ENCODE data around the gene HERC2.
A peak's percentile ranks its signal among the peaks of the same experiment; 100 is the strongest.

DNA sequence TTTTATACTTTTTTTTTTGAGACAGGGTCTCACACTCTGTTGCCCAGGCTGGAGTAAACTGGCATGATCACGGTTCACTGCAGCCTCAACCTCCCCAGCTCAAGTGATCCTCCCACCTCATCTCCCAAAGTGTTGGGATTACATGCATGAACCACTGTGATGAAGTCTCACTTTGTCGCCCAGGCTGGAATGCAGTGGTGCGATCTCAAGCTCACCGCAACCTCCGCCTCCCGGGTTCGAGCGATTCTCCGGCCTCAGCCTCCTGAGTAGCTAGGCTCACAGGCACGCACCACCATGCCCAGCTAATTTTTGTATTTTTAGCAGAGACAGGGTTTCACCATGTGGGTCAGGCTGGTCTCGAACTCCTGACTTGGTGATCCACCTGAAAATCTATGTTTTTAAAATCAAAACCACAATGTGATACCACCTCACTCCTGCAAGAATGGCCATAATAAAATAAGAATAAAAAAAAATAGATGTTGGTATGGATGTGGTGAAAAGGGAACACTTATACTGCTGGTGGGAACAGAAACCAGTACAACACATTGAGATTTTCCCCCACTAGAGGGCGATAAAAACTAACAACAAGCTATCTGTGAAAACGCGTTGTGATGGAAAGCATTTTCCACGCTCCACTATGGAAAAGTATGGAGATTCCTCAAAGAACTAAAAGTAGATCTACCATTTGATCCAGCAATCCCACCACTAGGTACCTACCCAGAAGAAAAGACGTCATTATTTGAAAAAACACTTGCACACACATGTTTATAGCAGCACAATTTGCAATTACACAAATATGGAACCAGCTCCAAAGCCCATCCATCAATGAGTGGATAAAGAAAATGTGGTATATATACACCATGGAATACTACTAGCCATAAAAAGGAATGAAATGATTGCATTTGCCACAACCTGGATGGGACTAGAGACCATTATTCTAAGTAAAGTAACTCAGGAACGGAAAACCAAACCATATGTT, 196.0 kb downstream of the HERC2 start:
- TF ChIP-seq RAD21 (IDR thresholded peaks at IDR 0.05 in 1 of 2, conservative IDR thresholded peaks at IDR 0.05 in 1 of 2; ENCODE audit: low read depth in 2 of 2, low read length in 2 of 2) (peak; percentile 27 to 48; a peak in 2 of 4 replicates), TEAD4 (IDR thresholded peaks at IDR 0.05; ENCODE audit: low read depth, low read length) (no peak), POLR2A (IDR thresholded peaks at IDR 0.05; ENCODE audit: control extremely low read depth in 1 of 2, low read depth in 2 of 2, low read length in 2 of 2) (no peak), TAF1 (IDR thresholded peaks at IDR 0.05; ENCODE audit: low read depth, low read length) (no peak), CREB1 (IDR thresholded peaks at IDR 0.05) (no peak), SIN3A (conservative IDR thresholded peaks at IDR 0.05 in 1 of 2, IDR thresholded peaks at IDR 0.05 in 1 of 2; ENCODE audit: low read depth in 1 of 2, low read length in 2 of 2) (no peak), EZH2 (IDR thresholded peaks at IDR 0.05; ENCODE audit: low read depth, low read length, severe bottlenecking) (no peak), SP2 (IDR thresholded peaks at IDR 0.05; ENCODE audit: low read length) (no peak), RFX5 (IDR thresholded peaks at IDR 0.05; ENCODE audit: borderline replicate concordance, low read depth, low read length) (no peak), TAF7 (optimal IDR thresholded peaks at IDR 0.05; ENCODE audit: borderline replicate concordance, low read depth, low read length) (no peak), JUN (IDR thresholded peaks at IDR 0.05; ENCODE audit: low read depth, low read length) (no peak)
- TF ChIP-seq, protein P1, sequence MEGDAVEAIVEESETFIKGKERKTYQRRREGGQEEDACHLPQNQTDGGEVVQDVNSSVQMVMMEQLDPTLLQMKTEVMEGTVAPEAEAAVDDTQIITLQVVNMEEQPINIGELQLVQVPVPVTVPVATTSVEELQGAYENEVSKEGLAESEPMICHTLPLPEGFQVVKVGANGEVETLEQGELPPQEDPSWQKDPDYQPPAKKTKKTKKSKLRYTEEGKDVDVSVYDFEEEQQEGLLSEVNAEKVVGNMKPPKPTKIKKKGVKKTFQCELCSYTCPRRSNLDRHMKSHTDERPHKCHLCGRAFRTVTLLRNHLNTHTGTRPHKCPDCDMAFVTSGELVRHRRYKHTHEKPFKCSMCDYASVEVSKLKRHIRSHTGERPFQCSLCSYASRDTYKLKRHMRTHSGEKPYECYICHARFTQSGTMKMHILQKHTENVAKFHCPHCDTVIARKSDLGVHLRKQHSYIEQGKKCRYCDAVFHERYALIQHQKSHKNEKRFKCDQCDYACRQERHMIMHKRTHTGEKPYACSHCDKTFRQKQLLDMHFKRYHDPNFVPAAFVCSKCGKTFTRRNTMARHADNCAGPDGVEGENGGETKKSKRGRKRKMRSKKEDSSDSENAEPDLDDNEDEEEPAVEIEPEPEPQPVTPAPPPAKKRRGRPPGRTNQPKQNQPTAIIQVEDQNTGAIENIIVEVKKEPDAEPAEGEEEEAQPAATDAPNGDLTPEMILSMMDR (IDR thresholded peaks at IDR 0.05; ENCODE audit: control extremely low read depth in 1 of 3, insufficient read depth in 1 of 3, low read depth in 1 of 3, low read length in 3 of 3): peak in 2 of 3 experiments; percentile 49 to 63; a peak in 2 of 4 replicates
- TF ChIP-seq, protein P2, sequence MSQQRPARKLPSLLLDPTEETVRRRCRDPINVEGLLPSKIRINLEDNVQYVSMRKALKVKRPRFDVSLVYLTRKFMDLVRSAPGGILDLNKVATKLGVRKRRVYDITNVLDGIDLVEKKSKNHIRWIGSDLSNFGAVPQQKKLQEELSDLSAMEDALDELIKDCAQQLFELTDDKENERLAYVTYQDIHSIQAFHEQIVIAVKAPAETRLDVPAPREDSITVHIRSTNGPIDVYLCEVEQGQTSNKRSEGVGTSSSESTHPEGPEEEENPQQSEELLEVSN (IDR thresholded peaks at IDR 0.05): no peak
